CD4-positive, alpha-beta T cell (primary cell): Measurements from ENCODE around the gene EFCAB14. TPM values are rescaled to one million over a fixed set of nuclear protein-coding genes. Genes with fewer than 3 reads are reported as not detected.

Source experiments
- ATAC-seq: fragments of 200-7000 bp; cut with Tn5 transposase; one replicate; pipeline ENCODE4 v1.10.0; 2022; ENCODE audit warnings: mild to moderate bottlenecking; ENCODE audit not compliant: poor library complexity
- CTCF ChIA-PET: fragments of 350-600 bp; sonication (Branson Sonifier 250); formaldehyde crosslinking; loops from one replicate; lab custom pipeline; 2021; ENCODE audit warnings: antibody characterized with exemption, inconsistent platforms; lab: Charles Lee
- POLR2A ChIA-PET: fragments of 350-600 bp; sonication (Branson Sonifier 250); formaldehyde crosslinking; loops from one replicate; lab custom pipeline; 2021; ENCODE audit warnings: antibody characterized with exemption, inconsistent platforms; lab: Charles Lee
- DNase-seq, 14 experiments: peaks; one replicate each; pipeline ENCODE4 v3.0.0-alpha.2; 2013 to 2020; ENCODE audit warnings: mixed read lengths in 2 of 14
- H3K27ac ChIP-seq, 2 donors: one replicate each; pipeline versions ENCODE4 v1.5.1 to v1.7.0; 2013; ENCODE audit warnings: low read length in 2 of 2, low read depth in 1 of 2, mild to moderate bottlenecking in 1 of 2
- H3K27me3 ChIP-seq, 2 experiments: 1 replicate in 1 of 2; 2 replicates in 1 of 2; pipeline versions ENCODE4 v1.6.1 to v1.7.0; 2013; ENCODE audit warnings: low read length in 2 of 2, control low read depth in 1 of 2, mild to moderate bottlenecking in 1 of 2, moderate library complexity in 1 of 2; ENCODE audit not compliant: insufficient read depth in 2 of 2, control insufficient read depth in 1 of 2
- H3K36me3 ChIP-seq: one replicate; pipeline ENCODE4 v1.6.1; 2013; ENCODE audit warnings: low read length, control low read depth; ENCODE audit not compliant: insufficient read depth
- H3K4me1 ChIP-seq: one replicate; pipeline ENCODE4 v1.6.1; 2013; ENCODE audit warnings: low read length, control low read depth; ENCODE audit not compliant: insufficient read depth
- H3K4me3 ChIP-seq: one replicate; pipeline ENCODE4 v1.5.1; 2013; ENCODE audit warnings: mild to moderate bottlenecking, low read length, moderate library complexity
- H3K9me3 ChIP-seq, 2 experiments: 1 replicate in 1 of 2; 2 replicates in 1 of 2; pipeline versions ENCODE4 v1.6.1 to v1.7.0; 2013; ENCODE audit warnings: low read length in 2 of 2, mild to moderate bottlenecking in 2 of 2, control low read depth in 1 of 2, moderate library complexity in 1 of 2; ENCODE audit not compliant: control insufficient read depth in 1 of 2, insufficient read depth in 1 of 2
- H3K27ac Mint-ChIP-seq: one replicate; pipeline ENCODE4 v1.8.0; 2020; ENCODE audit warnings: mixed read lengths
- H3K27me3 Mint-ChIP-seq: one replicate; pipeline ENCODE4 v1.8.0; 2021; ENCODE audit warnings: mixed read lengths
- H3K36me3 Mint-ChIP-seq: one replicate; pipeline ENCODE4 v1.8.0; 2021; ENCODE audit warnings: low read depth, mixed read lengths
- H3K4me1 Mint-ChIP-seq: one replicate; pipeline ENCODE4 v1.8.0; 2021; ENCODE audit warnings: low read depth, mixed read lengths
- H3K4me3 Mint-ChIP-seq: one replicate; pipeline ENCODE4 v1.8.0; 2020; ENCODE audit warnings: mild to moderate bottlenecking, mixed read lengths
- H3K9me3 Mint-ChIP-seq: one replicate; pipeline ENCODE4 v1.8.0; 2020; ENCODE audit warnings: mixed read lengths
- CTCF ChIP-seq: fragments of 200-600 bp; IDR thresholded peaks from one replicate; pipeline ENCODE4 v1.8.0; 2022; ENCODE audit warnings: antibody characterized with exemption, mild to moderate bottlenecking
- intact Hi-C, 2 experiments: fragments of 100-400 bp; cut with DNase I in 1 of 2; cut with micrococcal nuclease in 1 of 2; formaldehyde crosslinking; loops; one replicate each; pipeline versions ENCODE4 v1.15.1 to v1.9.0; 2023 to 2025; cut with DNase I, micrococcal nuclease
- total RNA-seq, 174 experiments: library from RNA in 2 of 174; stranded (reverse) in 2 of 174; gene quantifications; one replicate each; pipeline ENCODE4 v1.2.3 and lab custom pipeline; 2021 to 2026

The EFCAB14 gene
- total RNA-seq, 2 experiments from 2014 or later: 36.8 to 38.3 TPM

GRCh38 chr1:46642115-46642680, 76.7 kb downstream of the EFCAB14 start:
- ChIA-PET POLR2A (interaction anchor here (1.3 kb wide), 1 partner anchor 38 kb away, joined by 4 read pairs; the partner anchor contains the start of gene MKNK1), CTCF (no interaction called here)
- Mint-ChIP-seq H3K4me3 (no peak overlapping the region), H3K9me3 (no peaks in the 10 kb centered on the region), H3K36me3 (peaks cover 76% of the 10 kb centered on the region), H3K27me3 (no peaks in the 10 kb centered on the region), H3K27ac (no peak overlapping the region), H3K4me1 (no peaks in the 10 kb centered on the region)
- H3K36me3 ChIP-seq: peaks cover 11% of the 10 kb centered on the region
- intact Hi-C loops: no loop called here
- no peak overlapping the region for H3K4me3 ChIP-seq
- ATAC-seq (no peak), DNase-seq (no peak)
- no peak for TF ChIP-seq CTCF
- H3K4me1 ChIP-seq: no peaks in the 10 kb centered on the region
- no peak overlapping the region for H3K27ac ChIP-seq
- H3K27me3 ChIP-seq: no peaks in the 10 kb centered on the region
- no peaks in the 10 kb centered on the region for H3K9me3 ChIP-seq

DNA sequence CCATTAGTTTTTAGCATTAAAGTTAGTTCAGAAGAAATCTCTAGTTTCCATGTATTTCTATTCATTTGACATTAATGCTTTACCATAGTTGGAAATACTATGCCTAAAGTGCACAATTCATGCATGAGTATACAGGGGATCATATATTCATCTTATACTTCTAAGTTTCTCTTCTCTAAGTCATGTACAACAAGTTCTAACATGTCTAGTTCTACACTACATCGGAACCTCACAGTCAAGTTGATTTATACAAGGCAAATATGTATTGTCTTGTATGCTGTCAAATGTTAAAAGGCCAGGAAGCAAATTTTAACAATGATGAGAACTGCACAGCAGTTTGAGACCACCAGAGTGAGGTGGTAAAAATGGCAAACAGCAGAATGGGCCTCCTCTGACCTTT, 79.4 kb downstream of the EFCAB14 start:
- Histone ChIP-seq H3K4me3 (no peak overlapping the region), H3K4me1 (no peaks in the 10 kb centered on the region), H3K9me3 (no peaks in the 10 kb centered on the region), H3K27me3 (no peaks in the 10 kb centered on the region), H3K36me3 (peaks cover 27% of the 10 kb centered on the region), H3K27ac (no peak overlapping the region)
- no peaks in the 10 kb centered on the region for H3K9me3 Mint-ChIP-seq
- H3K27ac Mint-ChIP-seq: no peak overlapping the region
- no peaks in the 10 kb centered on the region for H3K4me1 Mint-ChIP-seq
- DNase-seq: no peak
- no peaks in the 10 kb centered on the region for H3K27me3 Mint-ChIP-seq
- no peak overlapping the region for H3K4me3 Mint-ChIP-seq
- ChIA-PET POLR2A (no interaction called here), CTCF (no interaction called here)
- TF ChIP-seq CTCF: no peak
- intact Hi-C loops: no loop called here
- no peak for ATAC-seq
- H3K36me3 Mint-ChIP-seq: peaks cover 86% of the 10 kb centered on the region

DNA sequence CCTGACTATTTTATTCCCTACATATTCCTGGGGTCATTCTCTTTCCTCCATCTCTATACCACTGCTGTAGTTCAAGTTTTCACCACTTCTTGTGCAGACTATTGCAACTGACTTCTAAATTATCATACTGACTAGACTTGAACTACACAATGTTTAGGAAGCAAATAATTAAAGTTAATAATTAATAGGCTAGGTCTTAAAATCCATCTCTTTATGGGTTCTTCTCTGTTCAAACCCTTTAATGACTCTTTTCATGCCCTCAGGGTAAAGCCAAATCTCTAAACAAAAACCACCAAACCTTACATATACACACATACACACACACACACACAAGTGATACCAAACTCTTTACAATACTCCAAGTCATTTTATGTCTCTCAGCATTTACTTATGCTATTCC, 80.0 kb downstream of the EFCAB14 start:
- Histone ChIP-seq H3K4me3 (no peak overlapping the region), H3K4me1 (no peaks in the 10 kb centered on the region), H3K9me3 (no peaks in the 10 kb centered on the region), H3K27me3 (no peaks in the 10 kb centered on the region), H3K36me3 (peaks cover 33% of the 10 kb centered on the region), H3K27ac (no peak overlapping the region)
- DNase-seq: no peak
- no peak for TF ChIP-seq CTCF
- Mint-ChIP-seq H3K27me3 (no peaks in the 10 kb centered on the region), H3K36me3 (peaks cover 92% of the 10 kb centered on the region), H3K9me3 (no peaks in the 10 kb centered on the region), H3K4me1 (no peaks in the 10 kb centered on the region), H3K27ac (no peak overlapping the region), H3K4me3 (no peak overlapping the region)
- ChIA-PET CTCF (no interaction called here), POLR2A (no interaction called here)
- intact Hi-C loops: no loop called here
- no peak for ATAC-seq
